Measurements from ENCODE around the gene MEGF9.
"Not testable (repeated sequence)": the region's sequence is repeated elsewhere in the genome, so short reads cannot be mapped to it uniquely, and the experiment has no call there.

MEGF9 gene

GRCh38 chr9:120636194-120636957 is 77.9 kb downstream of the MEGF9 start:
- intact Hi-C loops (cut with DNase I) = no loop called here
- DNase-seq = no peak

- no peak for DNase-seq
- intact Hi-C loops (cut with DNase I) = no loop called here
Observed at GRCh38 chr9:120635011-120635410, 79.3 kb downstream of the MEGF9 start.

- no peak for DNase-seq
- intact Hi-C loops (cut with DNase I) = no loop called here
Observed at GRCh38 chr9:120630333-120630732, 83.9 kb downstream of the MEGF9 start.

DNA sequence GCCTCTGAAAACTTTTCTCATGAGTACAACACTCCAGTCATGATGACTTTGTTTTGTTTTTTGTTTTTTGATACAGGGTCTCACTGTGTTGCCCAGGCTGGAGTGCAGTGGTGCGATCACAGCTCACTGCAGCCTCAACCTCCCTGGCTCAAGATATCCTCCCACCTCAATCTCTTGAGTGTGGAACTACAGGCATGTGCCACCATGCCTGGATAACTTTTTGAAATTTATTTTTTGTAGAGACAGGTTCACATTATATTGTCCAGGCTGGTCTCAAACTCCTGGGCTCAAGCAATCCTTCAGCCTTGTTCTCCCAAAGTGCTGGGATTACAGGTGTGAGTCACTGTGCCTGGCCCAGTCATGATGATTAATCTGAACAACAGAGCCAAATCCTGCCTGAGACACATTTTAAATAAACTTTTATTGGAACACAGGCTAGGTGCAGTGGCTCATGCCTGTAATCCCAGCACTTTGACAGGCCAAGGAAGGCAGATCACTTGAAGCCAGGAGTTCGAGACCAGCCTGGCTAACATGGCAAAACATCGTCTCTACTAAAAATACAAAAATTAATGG is 85.3 kb downstream of the MEGF9 start:
- intact Hi-C loops (cut with DNase I); DNase-seq: not testable (repeated sequence)

DNA sequence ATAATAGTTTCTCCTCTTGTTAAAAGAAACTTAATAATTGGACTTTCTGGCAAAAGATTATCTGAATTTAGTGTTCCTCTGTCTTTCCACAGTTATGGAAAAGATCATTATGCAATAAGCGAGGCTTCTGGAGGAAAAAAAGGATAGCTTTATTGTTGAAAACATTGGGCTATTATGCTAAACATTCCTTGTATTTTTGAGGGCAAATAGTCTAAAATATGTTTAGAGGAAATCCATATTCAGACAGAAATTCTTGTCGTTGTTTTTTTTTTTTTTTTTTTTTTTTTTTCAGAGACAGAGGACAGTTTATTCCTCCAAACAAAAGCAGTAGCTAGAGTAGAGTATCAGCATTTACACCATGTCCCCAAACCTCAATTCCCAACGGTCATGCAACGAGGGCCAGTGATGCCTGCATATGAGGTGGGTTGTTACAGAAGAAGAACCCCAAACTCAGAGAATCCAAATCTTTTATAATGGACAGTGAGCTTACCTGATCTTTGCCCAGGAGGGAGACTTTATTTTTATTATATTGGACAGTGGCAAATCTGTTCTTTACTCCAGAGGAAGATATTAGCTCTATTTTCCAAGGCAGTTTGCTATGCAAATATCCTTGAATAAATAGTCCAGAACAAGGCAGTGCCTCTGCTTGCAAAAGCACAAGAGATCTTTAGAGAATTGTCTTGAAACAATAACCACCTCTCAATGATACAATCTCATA is 85.9 kb downstream of the MEGF9 start:
- intact Hi-C loops (cut with DNase I) = no loop called here
- DNase-seq = no peak

DNA sequence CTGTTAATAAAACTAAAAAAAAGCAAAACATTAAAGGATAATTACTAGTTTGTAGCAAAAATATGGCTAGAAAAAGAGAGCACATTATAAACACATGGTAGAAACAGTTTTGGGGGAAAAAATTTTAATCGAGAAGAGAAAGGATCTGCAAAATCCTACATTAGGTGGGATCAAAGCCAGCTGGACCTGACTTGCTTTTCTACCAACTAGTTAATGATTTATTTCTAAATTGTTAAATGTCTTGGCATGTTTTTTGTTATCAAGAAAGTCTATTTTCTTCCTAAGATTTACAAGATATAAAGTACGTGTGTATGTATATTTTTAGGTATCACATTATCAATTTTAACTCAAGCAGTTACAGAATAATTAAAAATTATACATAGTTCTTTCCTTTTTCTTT is 87.2 kb downstream of the MEGF9 start:
- intact Hi-C loops (cut with DNase I) = no loop called here
- DNase-seq = no peak

GRCh38 chr9:120626512-120626911 is 87.8 kb downstream of the MEGF9 start:
- intact Hi-C loops (cut with DNase I) = no loop called here
- DNase-seq = no peak

GRCh38 chr9:120625222-120625621 is 89.0 kb downstream of the MEGF9 start:
- intact Hi-C loops (cut with DNase I) = no loop called here
- DNase-seq = no peak

- no peak for DNase-seq
- intact Hi-C loops (cut with DNase I) = no loop called here
Observed at GRCh38 chr9:120622790-120623189, 91.5 kb downstream of the MEGF9 start.

DNA sequence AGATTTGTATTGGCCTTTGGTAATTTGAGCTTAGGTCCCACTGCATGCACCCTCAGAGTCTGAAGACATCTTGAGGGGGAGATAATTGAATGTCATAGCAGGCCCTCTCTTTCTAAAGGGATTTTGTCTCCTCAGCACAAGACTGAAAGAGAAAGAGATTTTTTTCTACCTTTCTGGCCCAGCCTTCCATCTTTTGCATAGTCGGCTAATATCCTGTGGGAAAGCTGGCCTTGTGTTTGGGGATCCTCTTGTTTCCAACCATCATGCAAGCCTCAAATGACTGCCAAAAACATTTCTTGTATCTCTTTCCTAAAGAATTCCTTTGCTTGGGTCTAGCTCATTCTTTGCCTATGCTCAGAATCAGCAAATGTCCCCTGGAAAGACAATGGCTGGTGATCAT is 92.3 kb downstream of the MEGF9 start:
- intact Hi-C loops (cut with DNase I) = no loop called here
- DNase-seq = no peak

DNA sequence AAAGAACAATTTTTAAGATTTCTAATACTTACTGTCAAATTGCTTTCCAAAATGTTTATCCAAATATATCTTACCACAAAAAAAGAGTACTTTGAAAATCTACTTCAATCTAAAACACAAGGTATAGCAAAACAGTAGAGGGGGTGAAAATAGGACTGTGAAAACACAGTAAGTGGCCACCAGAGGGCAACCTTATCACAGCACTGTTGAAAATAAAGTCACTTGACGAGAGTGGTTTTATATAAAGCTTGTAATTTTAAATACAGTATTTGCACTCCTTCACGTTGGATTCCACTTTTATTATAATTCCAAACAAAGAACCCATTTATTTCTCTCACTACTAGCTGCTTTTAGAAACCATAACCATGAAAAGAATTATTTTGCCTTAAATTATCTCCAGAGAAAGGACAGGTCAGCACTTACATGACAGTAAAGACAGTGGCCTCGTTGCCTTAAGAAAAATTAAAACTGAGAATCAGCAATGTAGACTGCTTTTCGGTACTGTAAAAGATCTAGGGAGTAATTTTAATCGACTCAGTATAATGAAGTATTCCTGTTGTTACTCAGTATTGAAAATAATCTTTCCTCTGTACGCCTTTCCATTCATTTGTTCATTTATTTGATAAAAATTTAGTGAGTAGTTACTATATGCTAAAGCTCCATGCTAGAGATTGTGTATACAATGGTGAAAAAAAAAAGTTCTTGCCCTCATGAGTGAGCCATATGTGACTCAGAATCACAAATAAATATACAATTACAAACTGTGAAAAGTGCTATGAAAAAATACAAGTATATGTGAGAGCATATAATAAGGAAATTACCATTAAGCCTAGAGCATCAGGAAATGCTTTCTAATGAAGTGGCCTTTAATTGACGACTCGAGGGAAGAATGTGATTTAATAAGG is 94.3 kb downstream of the MEGF9 start:
- intact Hi-C loops (cut with DNase I) = loop anchor here (2.0 to 10.0 kb wide), 2 partner anchors 95 to 315 kb away; partner anchors contain the start of gene MEGF9
- DNase-seq = peak in 6 of 10 donors; percentile 36 to 86 (median 64)

DNA sequence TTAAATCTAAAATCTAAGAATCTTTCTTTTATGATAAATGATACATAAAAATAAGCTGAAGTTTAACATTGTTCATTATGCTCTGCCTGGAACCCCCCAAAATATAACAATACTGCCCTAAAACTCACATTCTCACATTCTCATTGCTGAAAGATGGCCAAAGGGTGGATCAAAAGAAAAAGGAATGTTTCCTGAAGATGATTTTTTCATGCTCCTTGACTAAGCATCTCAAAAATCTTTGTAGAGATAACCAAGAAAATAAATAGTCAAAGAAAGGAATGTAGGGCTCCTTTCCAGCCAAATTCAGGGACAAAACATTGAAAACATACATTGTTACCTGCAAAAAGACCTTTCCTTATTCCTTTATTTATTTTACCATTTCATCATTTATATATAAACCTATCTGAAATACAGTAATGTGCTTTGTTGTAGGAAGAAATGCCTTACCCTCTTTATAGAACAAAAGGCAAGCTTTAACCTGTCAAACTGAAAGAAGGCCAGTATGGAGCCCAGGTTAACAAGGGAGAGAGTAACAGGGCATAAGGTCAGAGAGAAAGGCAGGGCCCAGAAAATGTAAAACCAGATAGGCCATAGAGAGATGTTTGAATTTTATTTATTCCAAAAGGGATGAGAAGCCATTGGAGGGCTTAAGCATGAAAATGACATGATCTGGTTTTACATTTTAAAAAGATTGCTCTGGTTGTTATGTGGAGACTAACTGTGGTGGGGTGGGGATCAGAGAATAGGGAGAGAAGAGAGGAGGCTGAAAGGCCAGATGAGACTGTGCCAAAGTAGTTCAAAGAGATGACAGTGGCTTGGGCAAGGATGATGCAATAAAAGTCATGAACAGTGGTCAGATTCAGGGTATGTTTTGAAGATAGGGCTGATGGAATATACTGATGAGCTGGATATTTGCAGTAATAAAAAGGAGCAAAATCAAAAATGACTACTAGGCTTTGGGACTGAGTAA is 97.0 kb downstream of the MEGF9 start:
- intact Hi-C loops (cut with DNase I) = loop anchor here (10.0 kb wide), 1 partner anchor 318 kb away; no protein-coding TSS in a partner anchor
- DNase-seq = no peak

DNA sequence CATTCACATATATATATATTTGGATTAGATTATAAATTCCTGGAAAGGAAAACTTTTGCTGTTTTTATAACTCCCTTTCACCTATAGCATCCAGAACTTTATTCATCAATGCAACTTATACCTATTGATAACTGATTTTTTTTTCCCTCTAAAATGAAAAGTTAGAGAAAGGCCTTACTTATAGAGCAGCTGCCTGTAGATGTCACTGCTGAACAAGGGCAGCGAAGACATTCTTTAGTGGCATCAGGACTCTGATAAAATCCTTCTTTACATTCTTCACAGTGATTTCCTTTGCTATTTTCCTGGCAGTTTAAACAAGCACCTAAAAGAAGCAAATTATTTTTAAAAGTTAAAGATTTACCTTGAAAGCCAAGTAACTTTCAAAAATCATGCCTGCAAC is 102.1 kb downstream of the MEGF9 start:
- intact Hi-C loops (cut with DNase I) = loop anchor here (10.0 kb wide), 1 partner anchor 323 kb away; no protein-coding TSS in a partner anchor
- DNase-seq = peak in 1 of 10 donors; percentile 37

DNA sequence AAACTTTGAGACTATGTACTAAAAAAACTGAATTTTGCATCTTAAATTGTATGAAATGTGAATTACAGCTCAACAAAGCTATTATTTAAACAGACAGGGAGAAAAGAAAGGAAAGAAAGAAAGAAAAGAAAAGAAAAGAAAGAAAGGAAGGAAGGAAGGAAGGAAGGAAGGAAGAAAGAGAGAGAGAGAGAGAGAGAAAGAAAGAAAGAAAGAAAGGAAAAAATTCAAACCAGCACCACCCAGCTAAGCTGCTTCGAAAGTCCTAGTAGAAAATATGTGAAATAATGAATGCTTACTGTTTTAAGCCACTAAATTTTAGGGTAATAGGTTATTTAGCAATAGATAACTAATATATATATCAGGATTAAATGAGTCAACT is 102.6 kb downstream of the MEGF9 start:
- intact Hi-C loops (cut with DNase I) = loop anchor here (10.0 kb wide), 1 partner anchor 323 kb away; no protein-coding TSS in a partner anchor
- no peak for DNase-seq

DNA sequence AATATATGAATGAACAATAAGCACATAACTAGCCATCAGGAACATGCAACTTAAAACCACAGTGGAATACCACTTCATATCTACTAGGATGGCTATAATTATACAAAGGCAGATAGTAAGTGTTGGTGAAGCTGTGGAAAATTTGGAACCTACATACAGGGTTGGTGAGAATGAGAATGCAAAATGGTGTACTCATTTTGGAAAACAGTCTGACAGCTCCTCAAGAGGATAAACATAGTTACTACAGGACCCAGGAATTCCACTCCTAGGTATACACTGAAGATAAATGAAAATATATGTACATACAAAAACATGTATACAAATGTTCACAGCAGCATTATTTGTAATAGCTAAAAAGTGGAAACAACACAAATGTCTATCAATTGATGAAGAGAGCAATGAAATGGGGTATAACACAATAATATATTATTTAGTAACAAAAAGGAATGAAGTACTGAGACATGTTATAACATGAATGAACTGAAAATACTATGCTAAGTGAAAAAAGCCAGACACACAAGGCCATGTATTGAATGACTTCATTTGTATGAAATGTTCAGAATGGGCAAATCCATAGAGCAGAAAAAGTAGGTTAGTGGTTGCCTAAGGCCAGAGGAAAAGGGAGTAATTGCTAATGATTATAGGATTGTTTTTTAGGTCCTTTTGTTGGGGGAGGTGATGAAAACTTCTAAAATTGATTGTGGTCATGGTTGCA is 103.1 kb downstream of the MEGF9 start:
- DNase-seq = no peak
- intact Hi-C loops (cut with DNase I) = loop anchor here (10.0 kb wide), 1 partner anchor 324 kb away; no protein-coding TSS in a partner anchor

GRCh38 chr9:120609636-120610035 is 104.6 kb downstream of the MEGF9 start:
- intact Hi-C loops (cut with DNase I) = loop anchor here (10.0 kb wide), 1 partner anchor 325 kb away; no protein-coding TSS in a partner anchor
- DNase-seq = no peak

DNA sequence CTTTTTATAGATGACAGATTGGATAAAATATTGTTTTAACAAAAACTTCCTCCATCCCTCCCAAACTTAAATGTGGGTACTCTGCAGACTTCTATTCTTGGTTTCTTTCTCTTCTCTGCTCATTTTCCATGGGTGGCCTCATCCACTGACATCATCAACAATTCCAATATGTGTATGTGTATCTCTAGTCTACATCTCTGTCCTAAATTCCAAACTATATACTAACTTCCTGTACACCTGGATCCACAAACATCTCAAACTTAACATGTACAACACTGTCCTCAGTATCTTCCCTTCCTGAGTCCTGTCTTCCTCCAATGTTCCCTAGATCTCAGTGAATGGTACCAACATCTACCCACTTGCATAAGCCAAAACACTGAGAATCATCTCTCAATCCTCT is 105.8 kb downstream of the MEGF9 start:
- intact Hi-C loops (cut with DNase I) = no loop called here
- no peak for DNase-seq

- DNase-seq = no peak
- intact Hi-C loops (cut with DNase I) = no loop called here
Observed at GRCh38 chr9:120603591-120603990, 110.7 kb downstream of the MEGF9 start.

All from posterior cingulate gyrus (tissue), 11 donors.